Measurements from ENCODE around the gene CREB3L2. TPM values are rescaled to one million over a fixed set of nuclear protein-coding genes. Genes with fewer than 3 reads are reported as not detected.

Gene CREB3L2
- total RNA-seq, 1 experiment from 2014 or later = 49.8 TPM

- H3K36me3 ChIP-seq (ENCODE audit: control insufficient read depth in 1 of 2, insufficient read depth in 2 of 2, low read length in 2 of 2) = no peaks in the 10 kb centered on the region
- POLR2A ChIA-PET = no interaction called here
- H3K9me3 ChIP-seq (ENCODE audit: control insufficient read depth in 1 of 2, insufficient read depth in 1 of 2, low read depth in 1 of 2, low read length in 2 of 2) = no peaks in the 10 kb centered on the region
- DNase-seq (ENCODE audit: low read depth, low spot score) (no peak), ATAC-seq (no peak)
- H3K79me2 ChIP-seq (ENCODE audit: insufficient read depth, low read length) = no peaks in the 10 kb centered on the region
- no peak overlapping the region for H3K27ac ChIP-seq (ENCODE audit: low read depth, low read length)
- CTCF ChIA-PET = no interaction called here
- BruUV-seq (replicated peaks) = no TSS peak
- RAD21 ChIA-PET (ENCODE audit: low non-redundant PET in 1 of 2, low total read pairs in 2 of 2, uncharacterized antibody in 2 of 2, unreplicated experiment in 2 of 2) = no interaction called here
- no peaks in the 10 kb centered on the region for H3K4me1 ChIP-seq (ENCODE audit: control insufficient read depth in 1 of 2, insufficient read depth in 2 of 2, low read length in 2 of 2)
- intact Hi-C loops (cut with micrococcal nuclease) = no loop called here
- no peak for TF ChIP-seq FOSL1 (IDR thresholded peaks at IDR 0.05; ENCODE audit: low read depth)
- no peak for TF ChIP-seq ATF3 (IDR thresholded peaks at IDR 0.05)
- no peak for TF ChIP-seq EZH2 (IDR thresholded peaks at IDR 0.05)
- TF ChIP-seq REST (IDR thresholded peaks at IDR 0.05; ENCODE audit: low read depth) = no peak
- TF ChIP-seq MAX (IDR thresholded peaks at IDR 0.05) = no peak
- TF ChIP-seq EGR1 (IDR thresholded peaks at IDR 0.05; ENCODE audit: low read depth) = no peak
- TF ChIP-seq SP1 (IDR thresholded peaks at IDR 0.05; ENCODE audit: low read depth) = no peak
- TF ChIP-seq JUND (IDR thresholded peaks at IDR 0.05) = no peak
- no peak for TF ChIP-seq ZNF274 (IDR thresholded peaks at IDR 0.05; ENCODE audit: low read depth, low read length)
- no peak for TF ChIP-seq CTCF (IDR thresholded peaks at IDR 0.05 in 2 of 3, conservative IDR thresholded peaks at IDR 0.05 in 1 of 3; ENCODE audit: borderline replicate concordance in 1 of 3, insufficient read depth in 1 of 3, low read depth in 2 of 3, low read length in 2 of 3)
- no peak for TF ChIP-seq ELF1 (IDR thresholded peaks at IDR 0.05; ENCODE audit: borderline replicate concordance, low read depth)
- TF ChIP-seq ZFX (IDR thresholded peaks at IDR 0.05) = no peak
- TF ChIP-seq SIN3A (IDR thresholded peaks at IDR 0.05; ENCODE audit: low read depth) = no peak
- no peak for TF ChIP-seq CEBPB (IDR thresholded peaks at IDR 0.05; ENCODE audit: low read depth)
- H2AFZ ChIP-seq (ENCODE audit: low read depth, low read length, poor library complexity, severe bottlenecking) = no peak overlapping the region
- no peaks in the 10 kb centered on the region for H3K27me3 ChIP-seq (ENCODE audit: insufficient read depth, low read length)
- no peak overlapping the region for H3K9ac ChIP-seq (ENCODE audit: low read length)
- no peaks in the 10 kb centered on the region for H3K9me2 ChIP-seq (ENCODE audit: insufficient read depth)
- H4K20me1 ChIP-seq (ENCODE audit: insufficient read depth) = no peaks in the 10 kb centered on the region
- H3K4me2 ChIP-seq (ENCODE audit: low read length) = no peak overlapping the region
- H3K4me3 ChIP-seq (replicated peaks in 1 of 2; ENCODE audit: low read depth in 1 of 2, low read length in 2 of 2) = no peak overlapping the region
Measured at GRCh38 chr7:137895301-137896221, 106.3 kb downstream of the CREB3L2 start.

Data from HCT116 (cell line).